ENCODE results near the gene MEX3D. TPM values are rescaled to one million over a fixed set of nuclear protein-coding genes. Genes with fewer than 3 reads are reported as not detected.

The MEX3D gene
- total and polyA plus RNA-seq, 2 donors (not counting 1 experiment from before 2014, with no cell fraction given), result 5.3 to 33.0 TPM

GRCh38 chr19:1601613-1602064, 33.5 kb upstream of the MEX3D start:
- no peaks in the 10 kb centered on the region for H3K27me3 ChIP-seq (ENCODE audit: control insufficient read depth, insufficient read depth, low read length)
- no peak overlapping the region for H3K4me3 ChIP-seq (replicated peaks in 1 of 4; ENCODE audit: control extremely low read depth in 1 of 4, insufficient read depth in 1 of 4, low read depth in 3 of 4, low read length in 4 of 4)
- H2AFZ ChIP-seq (ENCODE audit: low read length), result no peak overlapping the region
- no peak for TF ChIP-seq EZH2 (IDR thresholded peaks at IDR 0.05; ENCODE audit: low read length, missing control alignments)
- TF ChIP-seq CTCF (conservative IDR thresholded peaks at IDR 0.05 in 1 of 2, IDR thresholded peaks at IDR 0.05 in 1 of 2; ENCODE audit: low read depth in 1 of 2, low read length in 2 of 2), result peak; percentile 5 to 14
- no peak overlapping the region for H3K27ac ChIP-seq (ENCODE audit: insufficient read depth, low read length)
- no peak overlapping the region for H3K9ac ChIP-seq (ENCODE audit: insufficient read depth, low read length)
- peaks cover 51% of the 10 kb centered on the region for H3K79me2 ChIP-seq (ENCODE audit: control insufficient read depth, insufficient read depth, low read length)
- H3K4me2 ChIP-seq (ENCODE audit: extremely low read depth, insufficient read depth, low read length), result no peak overlapping the region
- H3K4me1 ChIP-seq (ENCODE audit: control insufficient read depth, extremely low read depth, insufficient read depth, low read length), result no peaks in the 10 kb centered on the region
- H3K36me3 ChIP-seq (ENCODE audit: control insufficient read depth, insufficient read depth, low read length), result peaks cover 21% of the 10 kb centered on the region
- no peaks in the 10 kb centered on the region for H4K20me1 ChIP-seq (ENCODE audit: control insufficient read depth, extremely low read depth, insufficient read depth, low read length)
- H3K9me3 ChIP-seq (ENCODE audit: control insufficient read depth, insufficient read depth, low read depth, low read length), result no peaks in the 10 kb centered on the region
- no peak for DNase-seq (ENCODE audit: low read depth in 2 of 2)

- TF ChIP-seq CTCF (conservative IDR thresholded peaks at IDR 0.05 in 1 of 2, IDR thresholded peaks at IDR 0.05 in 1 of 2; ENCODE audit: low read depth in 1 of 2, low read length in 2 of 2) (no peak), EZH2 (IDR thresholded peaks at IDR 0.05; ENCODE audit: low read length, missing control alignments) (no peak)
Measured at GRCh38 chr19:1599460-1599846, 31.3 kb upstream of the MEX3D start.

GRCh38 chr19:1598777-1599459, 30.8 kb upstream of the MEX3D start:
- Histone ChIP-seq H3K9me3 (ENCODE audit: control insufficient read depth, insufficient read depth, low read depth, low read length) (no peaks in the 10 kb centered on the region), H3K4me3 (replicated peaks in 1 of 4; ENCODE audit: control extremely low read depth in 1 of 4, insufficient read depth in 1 of 4, low read depth in 3 of 4, low read length in 4 of 4) (no peak overlapping the region), H3K36me3 (ENCODE audit: control insufficient read depth, insufficient read depth, low read length) (peaks cover 21% of the 10 kb centered on the region), H3K4me2 (ENCODE audit: extremely low read depth, insufficient read depth, low read length) (no peak overlapping the region), H2AFZ (ENCODE audit: low read length) (no peak overlapping the region), H3K27me3 (ENCODE audit: control insufficient read depth, insufficient read depth, low read length) (no peaks in the 10 kb centered on the region), H3K4me1 (ENCODE audit: control insufficient read depth, extremely low read depth, insufficient read depth, low read length) (no peaks in the 10 kb centered on the region), H3K27ac (ENCODE audit: insufficient read depth, low read length) (no peak overlapping the region), H3K79me2 (ENCODE audit: control insufficient read depth, insufficient read depth, low read length) (peaks cover 38% of the 10 kb centered on the region), H4K20me1 (ENCODE audit: control insufficient read depth, extremely low read depth, insufficient read depth, low read length) (no peaks in the 10 kb centered on the region), H3K9ac (ENCODE audit: insufficient read depth, low read length) (no peak overlapping the region)
- no peak for TF ChIP-seq CTCF (conservative IDR thresholded peaks at IDR 0.05 in 1 of 2, IDR thresholded peaks at IDR 0.05 in 1 of 2; ENCODE audit: low read depth in 1 of 2, low read length in 2 of 2)
- no peak for TF ChIP-seq EZH2 (IDR thresholded peaks at IDR 0.05; ENCODE audit: low read length, missing control alignments)
- no peak for DNase-seq (ENCODE audit: low read depth in 2 of 2)

More at GRCh38 chr19:1599460-1599846, 31.3 kb upstream of the MEX3D start:
- Histone ChIP-seq H3K4me3 (replicated peaks in 1 of 4; ENCODE audit: control extremely low read depth in 1 of 4, insufficient read depth in 1 of 4, low read depth in 3 of 4, low read length in 4 of 4) (no peak overlapping the region), H2AFZ (ENCODE audit: low read length) (no peak overlapping the region), H3K36me3 (ENCODE audit: control insufficient read depth, insufficient read depth, low read length) (peaks cover 21% of the 10 kb centered on the region), H3K79me2 (ENCODE audit: control insufficient read depth, insufficient read depth, low read length) (peaks cover 44% of the 10 kb centered on the region), H4K20me1 (ENCODE audit: control insufficient read depth, extremely low read depth, insufficient read depth, low read length) (no peaks in the 10 kb centered on the region), H3K27me3 (ENCODE audit: control insufficient read depth, insufficient read depth, low read length) (no peaks in the 10 kb centered on the region), H3K4me1 (ENCODE audit: control insufficient read depth, extremely low read depth, insufficient read depth, low read length) (no peaks in the 10 kb centered on the region), H3K9ac (ENCODE audit: insufficient read depth, low read length) (no peak overlapping the region), H3K4me2 (ENCODE audit: extremely low read depth, insufficient read depth, low read length) (no peak overlapping the region), H3K27ac (ENCODE audit: insufficient read depth, low read length) (no peak overlapping the region), H3K9me3 (ENCODE audit: control insufficient read depth, insufficient read depth, low read depth, low read length) (no peaks in the 10 kb centered on the region)
- DNase-seq (ENCODE audit: low read depth in 2 of 2), result no peak

Data from fibroblast of lung (primary cell).